SK-MEL-5 (cell line): ENCODE data around the gene SALL1. TPM values are rescaled to one million over a fixed set of nuclear protein-coding genes. Genes with fewer than 3 reads are reported as not detected.
A peak's percentile ranks its signal among the peaks of the same experiment; 100 is the strongest.

Experiments
- DNase-seq: peaks from one replicate; pipeline ENCODE4 v3.0.0-alpha.2; 2016; ENCODE audit warnings: low read depth, low spot score
- in situ Hi-C: cut with HindIII; loops from 2 replicates; pipeline ENCODE4 v1.10.0; 2016; ENCODE audit warnings: low sequenced_read_pairs, high pct_unique_total_duplicates, low pct_unique_long_range_greater_than_20kb
- total RNA-seq: library from RNA; depleted of rRNA; stranded (reverse); fragments of >200 nt; shearing (Covaris generic); gene quantifications from 2 replicates; pipeline ENCODE4 v1.2.3, GENCODE V29; 2014

Gene SALL1
- total RNA-seq, 1 experiment from 2014 or later = not detected

- DNase-seq = no peak
- in situ Hi-C loops = no loop called here
These were observed 10.5 kb upstream of the SALL1 start for GRCh38 chr16:51161440-51162195.

- DNase-seq = no peak
- in situ Hi-C loops = no loop called here
These were observed 8.8 kb upstream of the SALL1 start for GRCh38 chr16:51159865-51160264.

GRCh38 chr16:51159296-51159695 is 8.2 kb upstream of the SALL1 start:
- no peak for DNase-seq
- in situ Hi-C loops = no loop called here

DNA sequence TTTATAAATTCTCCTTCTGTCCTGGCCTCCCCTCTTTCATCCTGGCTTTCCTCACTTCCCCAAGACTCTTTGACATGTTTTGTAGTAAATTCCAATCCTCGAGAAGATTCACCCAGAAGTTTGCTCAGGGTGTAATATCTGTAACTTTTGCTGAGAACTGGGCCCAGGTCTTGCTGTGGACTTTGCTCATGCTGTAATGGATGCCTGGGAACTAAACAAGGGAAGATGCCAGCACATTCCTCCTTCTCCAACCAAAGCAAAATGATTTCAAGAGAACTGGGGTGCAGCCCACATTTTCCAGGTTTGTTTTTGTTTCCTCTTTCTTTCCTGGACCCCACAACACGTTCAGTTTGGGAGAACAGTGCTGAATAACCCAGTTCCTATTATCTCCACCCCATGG is 6.6 kb upstream of the SALL1 start:
- in situ Hi-C loops = no loop called here

GRCh38 chr16:51156807-51157200 is 5.7 kb upstream of the SALL1 start:
- DNase-seq = no peak

More for the DNA sequence above, 6.6 kb upstream of the SALL1 start:
- no peak for DNase-seq

DNA sequence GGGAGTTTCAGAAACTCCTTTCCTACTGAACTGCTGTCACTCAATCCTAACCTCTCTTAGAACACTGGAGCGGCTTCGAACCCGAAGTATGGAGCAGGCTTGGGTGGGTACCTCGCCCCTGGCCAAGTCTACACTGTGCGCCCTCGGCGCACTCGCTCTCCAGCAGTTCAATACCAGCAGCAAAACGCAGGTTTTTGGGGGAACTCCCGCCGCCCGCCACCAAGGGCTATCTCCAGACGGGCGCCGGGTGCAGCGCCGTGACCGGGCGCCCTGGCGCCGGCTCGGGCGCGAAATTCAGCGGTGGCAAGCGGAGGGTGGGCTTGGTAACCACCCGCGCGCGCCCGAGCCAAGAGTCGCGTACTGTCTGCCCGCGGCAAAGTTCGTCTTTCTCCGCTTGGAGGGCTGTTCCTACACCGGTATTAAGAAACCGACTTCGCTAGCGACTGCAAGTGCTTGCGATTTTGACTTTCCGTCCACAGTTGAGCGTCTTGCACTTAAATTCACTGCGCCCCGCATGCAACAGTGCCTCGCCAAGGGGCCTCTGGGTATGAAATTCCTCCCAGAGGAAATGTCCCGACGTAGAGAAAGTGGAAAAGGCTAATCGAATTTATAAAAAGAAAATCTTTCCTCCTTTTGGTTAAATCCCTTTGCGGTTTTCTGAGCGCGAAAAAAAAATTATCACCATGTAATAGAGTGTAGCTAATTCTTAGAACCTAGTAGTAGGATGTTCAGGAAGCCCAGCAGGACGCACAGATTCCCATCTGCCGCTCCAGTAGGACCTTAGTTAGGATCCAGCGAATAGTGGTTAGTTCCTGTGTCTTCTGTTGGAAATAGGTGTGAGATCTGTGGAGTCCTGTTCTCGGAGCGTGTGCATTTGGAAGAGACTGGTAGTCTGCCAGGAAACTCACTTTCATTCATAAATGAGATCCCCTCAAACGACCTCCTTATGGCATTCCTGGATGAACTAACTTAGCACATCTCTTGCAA is 5.0 kb upstream of the SALL1 start:
- in situ Hi-C loops = no loop called here
- DNase-seq = no peak

More at GRCh38 chr16:51156807-51157200, 5.7 kb upstream of the SALL1 start:
- in situ Hi-C loops = no loop called here

DNA sequence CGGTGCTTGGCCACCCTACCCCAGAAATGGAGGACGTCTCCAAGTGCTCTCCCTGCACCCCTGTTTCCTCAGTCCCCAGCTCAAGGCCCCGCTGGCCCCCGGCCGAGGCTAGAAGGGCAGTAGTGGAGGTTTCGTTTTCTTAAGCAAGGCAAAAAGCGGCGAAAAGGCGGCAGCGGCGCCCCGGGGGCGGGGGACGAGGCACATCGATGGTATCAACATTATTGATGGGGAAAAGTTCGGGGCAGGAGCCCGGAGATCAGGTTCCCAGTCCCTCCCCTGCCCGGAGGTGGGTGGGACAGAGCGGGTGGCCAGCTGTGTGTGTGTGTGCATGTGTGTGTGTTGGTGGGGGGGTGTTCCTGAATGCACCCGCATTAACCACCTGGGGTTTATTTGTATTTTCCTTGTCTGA is 4.1 kb upstream of the SALL1 start:
- no peak for DNase-seq
- in situ Hi-C loops = no loop called here

- no peak for DNase-seq
- in situ Hi-C loops = no loop called here
These were observed 3.5 kb upstream of the SALL1 start for GRCh38 chr16:51154271-51155171.

- no peak for DNase-seq
These were observed 2.5 kb upstream of the SALL1 start for GRCh38 chr16:51153577-51154031.

GRCh38 chr16:51152691-51153576 is 1.9 kb upstream of the SALL1 start:
- no peak for DNase-seq
- in situ Hi-C loops = no loop called here

More at GRCh38 chr16:51153577-51154031, 2.5 kb upstream of the SALL1 start:
- in situ Hi-C loops = no loop called here

DNA sequence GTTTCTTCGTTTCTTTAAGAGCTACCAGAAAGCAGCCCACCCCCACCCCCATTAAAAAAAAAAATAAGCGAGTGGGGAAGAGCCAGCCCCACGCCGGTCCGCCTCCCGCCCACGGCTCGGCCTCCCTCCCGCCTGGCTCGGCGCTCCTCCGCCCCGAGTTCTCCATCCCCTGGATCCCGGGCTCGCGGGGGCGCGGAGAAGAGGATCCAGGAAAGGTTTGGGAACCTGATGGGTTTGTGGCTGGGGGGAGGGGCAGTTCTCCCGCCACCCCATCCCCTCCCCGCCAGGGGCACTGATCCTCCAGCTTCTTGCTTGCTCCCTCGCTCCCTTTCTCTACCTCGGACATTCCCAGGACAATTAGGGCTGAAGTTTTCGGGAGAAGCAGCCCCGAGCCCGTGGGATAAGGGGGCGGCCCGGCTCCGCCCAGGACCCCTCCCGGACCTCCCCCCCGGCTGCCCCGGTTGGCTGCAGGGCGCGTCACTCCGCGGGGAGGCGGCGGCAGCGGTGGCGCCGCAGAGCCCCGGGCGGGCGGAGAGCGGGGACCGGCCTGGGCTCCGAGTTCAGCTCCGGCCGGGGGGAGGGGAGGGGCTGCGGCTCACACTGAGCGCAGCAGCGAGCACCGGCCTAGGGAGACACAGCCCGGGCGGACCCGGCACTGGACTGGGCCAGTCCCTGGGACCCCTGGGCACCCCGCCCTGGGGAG is 1.0 kb upstream of the SALL1 start:
- peak; percentile 1 for DNase-seq
- in situ Hi-C loops = no loop called here

DNA sequence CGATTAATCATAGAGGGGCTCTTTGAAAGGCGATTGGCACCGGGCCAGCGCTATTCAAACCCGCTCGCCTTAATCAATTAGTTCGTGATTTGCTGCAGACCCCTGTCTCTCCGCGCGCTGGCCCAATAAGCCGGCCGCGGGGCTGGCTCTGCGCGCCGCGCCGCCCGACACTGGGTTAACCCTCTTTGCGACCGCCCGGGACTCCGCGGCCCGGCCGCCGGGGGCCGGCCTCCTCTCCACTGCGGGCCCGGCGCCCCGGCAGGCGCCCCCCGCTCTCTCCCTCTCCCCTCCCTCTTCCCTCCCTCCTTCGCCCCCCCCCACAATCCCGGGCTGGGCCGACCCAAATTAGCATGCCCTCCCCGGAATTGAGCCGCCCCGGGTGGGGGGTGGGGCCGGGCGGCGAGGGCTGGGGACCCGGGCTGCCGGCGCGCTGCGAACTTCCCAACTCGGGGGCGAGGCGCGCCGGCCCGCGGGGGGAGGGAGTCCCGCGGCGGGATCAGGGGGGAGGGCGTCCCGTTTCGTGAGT is 428 bp upstream of the SALL1 start:
- no peak for DNase-seq
- in situ Hi-C loops = no loop called here

DNA sequence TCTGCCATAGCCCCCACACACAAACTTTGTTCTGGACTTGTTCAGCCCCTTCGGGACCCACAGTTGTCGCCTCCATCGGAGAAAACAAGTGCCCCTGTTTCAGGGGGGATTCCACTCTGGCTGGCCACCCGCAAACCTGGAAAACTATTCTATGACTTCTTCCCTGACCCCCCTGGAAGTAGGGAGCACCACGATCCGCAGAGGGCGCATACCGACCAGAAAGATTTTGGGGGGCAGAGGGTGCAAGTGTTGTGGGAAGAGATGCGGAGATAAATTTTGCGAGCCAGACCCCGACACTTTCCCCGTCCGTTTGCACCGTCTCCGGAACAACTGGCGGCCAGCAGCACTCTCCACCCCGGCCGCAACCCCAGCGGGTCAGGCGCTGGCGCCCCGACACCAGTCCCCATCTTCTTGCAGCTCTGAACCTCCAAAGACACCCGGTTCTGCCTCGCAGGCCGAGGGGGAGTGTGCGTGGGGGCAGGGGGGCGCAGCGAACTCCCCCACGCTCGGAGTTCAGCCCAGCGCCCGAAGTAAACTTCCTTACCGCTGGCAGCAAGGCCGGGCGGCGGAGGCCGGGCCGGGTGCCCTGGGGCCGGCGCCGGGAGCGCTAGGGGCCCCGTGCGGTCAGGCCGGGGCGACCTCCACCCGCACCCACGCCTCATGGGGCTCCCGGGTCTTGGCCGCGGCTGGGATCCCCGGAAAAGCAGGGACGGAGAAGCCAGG is 744 bp downstream of the SALL1 start:
- no peak for DNase-seq
- in situ Hi-C loops = no loop called here

DNA sequence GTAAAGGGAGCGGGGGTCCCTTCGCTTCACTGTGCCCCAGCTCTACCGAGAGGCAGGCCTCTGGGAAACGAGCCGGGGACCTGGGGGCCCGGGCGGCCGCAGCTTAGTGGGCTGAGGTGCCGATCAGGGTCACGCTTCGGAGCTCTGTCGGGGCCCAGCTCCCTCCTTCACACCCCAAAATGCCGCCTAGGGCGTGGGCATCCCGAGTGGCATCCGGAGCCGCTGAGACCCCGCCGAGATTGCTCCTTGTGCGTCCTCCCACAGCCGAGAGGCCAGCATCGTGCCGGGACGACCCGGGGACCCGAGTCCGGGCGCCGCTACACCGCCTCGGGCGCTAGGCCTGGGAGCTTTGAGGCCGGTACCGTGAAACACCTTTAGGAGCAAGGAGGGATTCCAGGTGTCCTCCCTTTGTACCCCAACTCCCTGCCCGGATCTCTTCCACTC is 1.3 kb downstream of the SALL1 start:
- in situ Hi-C loops = no loop called here
- DNase-seq = no peak

DNA sequence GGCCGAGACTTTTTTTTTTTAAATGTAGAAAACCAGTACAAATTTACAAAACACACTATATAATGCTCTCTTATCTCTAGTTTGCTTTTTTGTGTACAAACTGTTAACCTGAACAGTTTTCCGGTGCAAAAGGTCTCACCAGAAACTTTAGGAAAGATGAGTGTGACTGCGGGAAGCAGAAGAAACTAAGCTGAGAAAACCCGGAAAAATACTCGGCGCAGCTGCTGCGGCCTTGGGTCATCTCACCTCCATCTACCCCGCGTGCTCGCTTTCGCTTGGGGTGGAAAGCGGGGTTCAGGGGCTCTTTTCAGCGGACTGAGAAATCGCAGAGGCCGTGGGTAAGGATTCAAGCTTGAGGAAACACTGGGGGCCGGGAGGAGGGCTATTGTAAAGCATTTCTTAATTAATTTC is 1.8 kb downstream of the SALL1 start:
- DNase-seq = no peak
- in situ Hi-C loops = no loop called here
